Mammary epithelial cell (primary cell): ENCODE results near the gene NKX2-3.

Experiments
- EZH2 ChIP-seq: IDR thresholded peaks from 2 replicates; pipeline ENCODE4 v1.6.1; 2012; ENCODE audit warnings: low read length, inconsistent platforms, borderline replicate concordance
- TF ChIP-seq, protein P1 (sequence below), 2 donors: IDR thresholded peaks in 1 of 2; conservative IDR thresholded peaks in 1 of 2; 2 replicates each; pipeline ENCODE4 v1.5.1; 2011 to 2012; ENCODE audit warnings: inconsistent platforms in 2 of 2, low read length in 2 of 2, mild to moderate bottlenecking in 2 of 2, control low read depth in 1 of 2, low read depth in 1 of 2; ENCODE audit not compliant: insufficient read depth in 1 of 2; ENCODE audit errors: extremely low read depth in 1 of 2

DNA sequence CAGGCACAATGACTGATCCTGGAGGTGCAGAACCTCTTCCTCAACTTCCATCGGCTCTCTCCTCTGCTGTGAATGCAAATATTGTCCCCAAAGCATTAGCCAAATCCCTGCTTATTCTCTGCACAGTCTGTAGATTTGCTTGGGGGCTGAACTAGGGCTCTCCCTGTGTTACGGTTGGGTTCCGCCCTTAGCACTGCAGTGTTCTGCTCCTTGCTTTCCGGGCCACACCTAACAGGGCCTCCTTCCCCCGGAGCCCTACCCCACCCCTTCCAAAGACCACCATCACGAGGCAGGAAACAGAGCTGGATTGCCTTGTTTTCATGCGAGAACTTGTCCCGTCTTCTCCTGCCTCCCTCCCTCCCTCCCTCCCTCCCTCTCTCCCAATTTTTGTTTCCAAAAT lies 50.9 kb downstream of the NKX2-3 start:
- TF ChIP-seq, protein P1, sequence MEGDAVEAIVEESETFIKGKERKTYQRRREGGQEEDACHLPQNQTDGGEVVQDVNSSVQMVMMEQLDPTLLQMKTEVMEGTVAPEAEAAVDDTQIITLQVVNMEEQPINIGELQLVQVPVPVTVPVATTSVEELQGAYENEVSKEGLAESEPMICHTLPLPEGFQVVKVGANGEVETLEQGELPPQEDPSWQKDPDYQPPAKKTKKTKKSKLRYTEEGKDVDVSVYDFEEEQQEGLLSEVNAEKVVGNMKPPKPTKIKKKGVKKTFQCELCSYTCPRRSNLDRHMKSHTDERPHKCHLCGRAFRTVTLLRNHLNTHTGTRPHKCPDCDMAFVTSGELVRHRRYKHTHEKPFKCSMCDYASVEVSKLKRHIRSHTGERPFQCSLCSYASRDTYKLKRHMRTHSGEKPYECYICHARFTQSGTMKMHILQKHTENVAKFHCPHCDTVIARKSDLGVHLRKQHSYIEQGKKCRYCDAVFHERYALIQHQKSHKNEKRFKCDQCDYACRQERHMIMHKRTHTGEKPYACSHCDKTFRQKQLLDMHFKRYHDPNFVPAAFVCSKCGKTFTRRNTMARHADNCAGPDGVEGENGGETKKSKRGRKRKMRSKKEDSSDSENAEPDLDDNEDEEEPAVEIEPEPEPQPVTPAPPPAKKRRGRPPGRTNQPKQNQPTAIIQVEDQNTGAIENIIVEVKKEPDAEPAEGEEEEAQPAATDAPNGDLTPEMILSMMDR (conservative IDR thresholded peaks at IDR 0.05 in 1 of 2, IDR thresholded peaks at IDR 0.05 in 1 of 2; ENCODE audit: extremely low read depth in 1 of 2, insufficient read depth in 1 of 2, low read depth in 1 of 2, low read length in 2 of 2) = no peak
- no peak for TF ChIP-seq EZH2
